ENCODE results near the gene NMUR1.
A peak's percentile ranks its signal among the peaks of the same experiment; 100 is the strongest.

Gene NMUR1

GRCh38 chr2:231483398-231484329 lies 46.6 kb downstream of the NMUR1 start:
- DNase-seq, result peak; percentile 14

- DNase-seq, result peak; percentile 55
Measured at GRCh38 chr2:231482806-231483391, 47.3 kb downstream of the NMUR1 start.

- DNase-seq, result no peak
Measured at GRCh38 chr2:231480781-231481180, 49.5 kb downstream of the NMUR1 start.

GRCh38 chr2:231479455-231479854 lies 50.8 kb downstream of the NMUR1 start:
- DNase-seq, result no peak

- no peak for DNase-seq
Measured at GRCh38 chr2:231476920-231477319, 53.3 kb downstream of the NMUR1 start.

- no peak for DNase-seq
Measured at GRCh38 chr2:231475965-231476364, 54.3 kb downstream of the NMUR1 start.

Data from activated CD4-positive, alpha-beta T cell treated with anti-CD3 and anti-CD28 coated beads for 1 hour (primary cell).